PC-3 (cell line): Measurements from ENCODE around the gene ZNF687. TPM values are rescaled to one million over a fixed set of nuclear protein-coding genes. Genes with fewer than 3 reads are reported as not detected.

Experiments used
- ATAC-seq: fragments of 200-7000 bp; cut with Tn5 transposase; 2 replicates; pipeline ENCODE4 v1.9.1; 2020; ENCODE audit warnings: mild to moderate bottlenecking, moderate library complexity
- BruUV-seq: library from RNA; stranded (reverse); fragments of 400-500 nt; replicated peaks from 2 replicates; lab custom pipeline; 2021; lab: Mats Ljungman, UMichigan
- CTCF ChIA-PET: fragments of 300-600 bp; sonication (Branson Sonifier 250); formaldehyde crosslinking; loops from one replicate; lab custom pipeline; 2022; ENCODE audit warnings: antibody characterized with exemption; lab: Charles Lee
- POLR2A ChIA-PET: fragments of 300-600 bp; sonication (Branson Sonifier 250); formaldehyde crosslinking; loops from one replicate; lab custom pipeline; 2022; ENCODE audit warnings: antibody characterized with exemption; ENCODE audit not compliant: unreplicated experiment; lab: Charles Lee
- DNase-seq: peaks from one replicate; pipeline ENCODE4 v3.0.0-alpha.2; 2015
- H2AFZ ChIP-seq: fragments of 300-600 bp; sonication (generic); 2 replicates; pipeline ENCODE4 v1.6.0; 2016; ENCODE audit warnings: antibody characterized with exemption, low read length
- H3F3A ChIP-seq: fragments of 300-600 bp; sonication (generic); one replicate; pipeline ENCODE4 v1.6.0; 2017; ENCODE audit warnings: antibody characterized with exemption, low read length, control low read depth, mild to moderate bottlenecking; ENCODE audit not compliant: unreplicated experiment
- H3K27ac ChIP-seq: fragments of 300-600 bp; sonication (generic); 2 replicates; pipeline ENCODE4 v1.5.1; 2016; ENCODE audit warnings: mild to moderate bottlenecking, low read length
- H3K27me3 ChIP-seq: fragments of 300-600 bp; sonication (generic); 2 replicates; pipeline ENCODE4 v1.6.1; 2016; ENCODE audit warnings: low read length, mixed read lengths
- H3K36me3 ChIP-seq: fragments of 300-600 bp; sonication (generic); 2 replicates; pipeline ENCODE4 v1.6.1; 2016; ENCODE audit warnings: low read depth, mixed run types, low read length, mixed read lengths
- H3K4me1 ChIP-seq: fragments of 300-600 bp; sonication (generic); 2 replicates; pipeline ENCODE4 v1.5.1; 2016; ENCODE audit warnings: low read length; ENCODE audit not compliant: insufficient read depth
- H3K4me2 ChIP-seq: fragments of 300-600 bp; sonication (generic); 2 replicates; pipeline ENCODE4 v1.6.0; 2016; ENCODE audit warnings: low read length
- H3K4me3 ChIP-seq: fragments of 300-600 bp; sonication (generic); 2 replicates; pipeline ENCODE4 v1.5.1; 2016; ENCODE audit warnings: mild to moderate bottlenecking, low read length, mixed read lengths
- H3K79me2 ChIP-seq: fragments of 300-600 bp; sonication (generic); 2 replicates; pipeline ENCODE4 v1.6.1; 2017; ENCODE audit warnings: low read length, mixed read lengths
- H3K9ac ChIP-seq: fragments of 300-600 bp; sonication (generic); 2 replicates; pipeline ENCODE4 v1.6.0; 2016; ENCODE audit warnings: mild to moderate bottlenecking, low read length
- H3K9me2 ChIP-seq: fragments of 300-600 bp; sonication (generic); replicated peaks from 2 replicates; pipeline ENCODE4 v1.6.1; 2016; ENCODE audit warnings: mixed run types, low read length, mixed read lengths
- H3K9me3 ChIP-seq: fragments of 300-600 bp; sonication (generic); 2 replicates; pipeline ENCODE4 v1.6.1; 2016; ENCODE audit warnings: low read length, mixed read lengths
- H4K20me1 ChIP-seq: fragments of 300-600 bp; sonication (generic); 2 replicates; pipeline ENCODE4 v1.6.1; 2016; ENCODE audit warnings: low read length, mixed read lengths
- EZH2 ChIP-seq: fragments of 300-600 bp; sonication (generic); IDR thresholded peaks from one replicate; pipeline ENCODE4 v1.6.1; 2017; ENCODE audit warnings: antibody characterized with exemption, mild to moderate bottlenecking, low read length; ENCODE audit not compliant: unreplicated experiment
- EZH2phosphoT487 ChIP-seq: fragments of 300-600 bp; sonication (generic); IDR thresholded peaks from 2 replicates; pipeline ENCODE4 v1.6.1; 2018; ENCODE audit warnings: mild to moderate bottlenecking, antibody characterized with exemption, low read length, borderline replicate concordance
- intact Hi-C: fragments of 100-400 bp; cut with micrococcal nuclease; formaldehyde crosslinking; loops from 2 replicates; pipeline ENCODE4 v1.9.0; 2023
- total RNA-seq: library from RNA; depleted of rRNA; stranded (reverse); fragments of >200 nt; gene quantifications from 2 replicates; pipeline ENCODE4 v1.2.3, GENCODE V29; 2014
- TF ChIP-seq, protein P1 (sequence below): fragments of 300-600 bp; sonication (generic); conservative IDR thresholded peaks from 2 replicates; pipeline ENCODE4 v1.5.1; 2017; ENCODE audit warnings: antibody characterized with exemption, low read depth, mild to moderate bottlenecking, low read length

Gene ZNF687
- total RNA-seq, 1 experiment from 2014 or later = 24.6 TPM

DNA sequence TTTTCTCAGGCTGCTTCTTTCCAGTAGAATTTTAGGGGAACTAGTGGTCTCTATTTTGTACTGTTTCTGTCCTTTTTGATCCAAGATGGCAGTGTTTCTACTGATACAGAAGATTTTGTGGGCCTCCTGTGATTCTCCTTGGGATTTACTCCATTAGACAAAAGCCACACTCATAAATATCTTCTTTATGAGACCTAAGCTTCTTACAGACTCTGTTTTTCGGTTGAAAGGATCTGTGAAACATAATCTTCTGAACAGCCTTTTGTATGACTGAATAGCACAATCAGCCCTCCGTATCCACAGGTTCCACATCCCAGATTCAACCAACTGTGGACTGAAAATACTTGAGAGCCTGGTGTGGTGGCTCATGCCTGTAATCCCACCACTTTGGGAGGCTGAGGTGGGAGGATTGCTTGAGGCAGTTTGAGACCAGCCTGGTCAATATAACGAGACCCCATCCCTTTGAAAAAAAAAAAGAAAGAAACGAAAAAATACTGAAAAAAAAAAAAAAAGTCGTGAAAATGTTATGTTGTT is 38.3 kb upstream of the ZNF687 start:
- Histone ChIP-seq H3K9me2 (no peaks in the 10 kb centered on the region), H3K4me2 (no peak overlapping the region), H3K36me3 (peaks cover 91% of the 10 kb centered on the region), H3F3A (no peaks in the 10 kb centered on the region), H3K9me3 (no peaks in the 10 kb centered on the region), H3K4me3 (no peak overlapping the region), H3K27me3 (no peaks in the 10 kb centered on the region), H3K4me1 (no peaks in the 10 kb centered on the region), H3K27ac (no peak overlapping the region), H4K20me1 (no peaks in the 10 kb centered on the region), H3K9ac (no peak overlapping the region), H3K79me2 (no peaks in the 10 kb centered on the region), H2AFZ (no peak overlapping the region)
- BruUV-seq = no TSS peak
- DNase-seq (no peak), ATAC-seq (no peak)
- intact Hi-C loops = no loop called here
- ChIA-PET POLR2A (no interaction called here), CTCF (no interaction called here)
- TF ChIP-seq EZH2phosphoT487 (no peak), EZH2 (no peak)
- TF ChIP-seq, protein P1, sequence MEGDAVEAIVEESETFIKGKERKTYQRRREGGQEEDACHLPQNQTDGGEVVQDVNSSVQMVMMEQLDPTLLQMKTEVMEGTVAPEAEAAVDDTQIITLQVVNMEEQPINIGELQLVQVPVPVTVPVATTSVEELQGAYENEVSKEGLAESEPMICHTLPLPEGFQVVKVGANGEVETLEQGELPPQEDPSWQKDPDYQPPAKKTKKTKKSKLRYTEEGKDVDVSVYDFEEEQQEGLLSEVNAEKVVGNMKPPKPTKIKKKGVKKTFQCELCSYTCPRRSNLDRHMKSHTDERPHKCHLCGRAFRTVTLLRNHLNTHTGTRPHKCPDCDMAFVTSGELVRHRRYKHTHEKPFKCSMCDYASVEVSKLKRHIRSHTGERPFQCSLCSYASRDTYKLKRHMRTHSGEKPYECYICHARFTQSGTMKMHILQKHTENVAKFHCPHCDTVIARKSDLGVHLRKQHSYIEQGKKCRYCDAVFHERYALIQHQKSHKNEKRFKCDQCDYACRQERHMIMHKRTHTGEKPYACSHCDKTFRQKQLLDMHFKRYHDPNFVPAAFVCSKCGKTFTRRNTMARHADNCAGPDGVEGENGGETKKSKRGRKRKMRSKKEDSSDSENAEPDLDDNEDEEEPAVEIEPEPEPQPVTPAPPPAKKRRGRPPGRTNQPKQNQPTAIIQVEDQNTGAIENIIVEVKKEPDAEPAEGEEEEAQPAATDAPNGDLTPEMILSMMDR = no peak

DNA sequence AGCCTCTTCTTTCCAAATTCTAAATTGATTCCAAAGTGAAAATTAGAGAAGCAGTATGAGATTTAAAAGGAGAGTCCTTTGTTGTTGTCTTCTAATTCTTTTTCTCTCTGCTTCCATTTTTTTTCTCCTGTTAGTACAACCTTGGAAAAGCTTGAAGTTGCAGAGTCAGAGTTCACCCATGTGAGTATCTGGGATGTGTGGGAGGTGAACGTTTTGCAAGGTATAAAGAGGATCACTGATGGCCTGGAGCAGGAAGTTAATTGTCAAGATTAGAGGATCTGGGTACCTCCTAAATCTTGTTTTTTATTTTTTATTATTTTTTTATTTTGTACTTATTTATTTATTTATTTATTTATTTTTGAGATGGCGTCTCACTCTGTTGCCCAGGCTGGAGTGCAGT is 35.3 kb upstream of the ZNF687 start:
- Histone ChIP-seq H4K20me1 (no peaks in the 10 kb centered on the region), H3K9me2 (no peaks in the 10 kb centered on the region), H3K27me3 (no peaks in the 10 kb centered on the region), H3K9me3 (no peaks in the 10 kb centered on the region), H3K9ac (no peak overlapping the region), H3K4me3 (no peak overlapping the region), H3F3A (peaks cover 4% of the 10 kb centered on the region), H3K27ac (no peak overlapping the region), H3K4me2 (no peak overlapping the region), H3K79me2 (no peaks in the 10 kb centered on the region), H3K36me3 (peaks cover 81% of the 10 kb centered on the region), H2AFZ (no peak overlapping the region), H3K4me1 (no peaks in the 10 kb centered on the region)
- TF ChIP-seq EZH2phosphoT487 (no peak), EZH2 (no peak)
- TF ChIP-seq, protein P1 = no peak
- CTCF ChIA-PET = interaction anchor here (0.6 kb wide), 2 partner anchors 54 to 142 kb away, joined by 3 to 4 read pairs; no protein-coding TSS in a partner anchor
- POLR2A ChIA-PET = no interaction called here
- no peak for DNase-seq
- intact Hi-C loops = no loop called here
- no peak for ATAC-seq
- no TSS peak for BruUV-seq
